IPS-NIHi11 (cell line): ENCODE results near the gene PCCA.

Source experiments
- DNase-seq: peaks from one replicate; pipeline ENCODE4 v3.0.0; 2012; ENCODE audit warnings: mixed read lengths, low spot score

Gene PCCA

GRCh38 chr13:100432611-100433010 lies 343.7 kb downstream of the PCCA start:
- no peak for DNase-seq

- no peak for DNase-seq
Observed at GRCh38 chr13:100433475-100433874, 344.6 kb downstream of the PCCA start.

GRCh38 chr13:100434010-100434763 lies 345.3 kb downstream of the PCCA start:
- DNase-seq = no peak

GRCh38 chr13:100436099-100436498 lies 347.2 kb downstream of the PCCA start:
- no peak for DNase-seq

- DNase-seq = no peak
Observed at GRCh38 chr13:100438059-100438788, 349.3 kb downstream of the PCCA start.

- DNase-seq = peak; percentile 41
Observed at GRCh38 chr13:100439247-100439970, 350.5 kb downstream of the PCCA start.

- no peak for DNase-seq
Observed at GRCh38 chr13:100440751-100441425, 352.0 kb downstream of the PCCA start.

- DNase-seq = no peak
Observed at GRCh38 chr13:100442095-100442832, 353.4 kb downstream of the PCCA start.

- no peak for DNase-seq
Observed at GRCh38 chr13:100443278-100443997, 354.5 kb downstream of the PCCA start.

- DNase-seq = no peak
Observed at GRCh38 chr13:100443998-100444328, 355.1 kb downstream of the PCCA start.

GRCh38 chr13:100447831-100448230 lies 358.9 kb downstream of the PCCA start:
- no peak for DNase-seq

- no peak for DNase-seq
Observed at GRCh38 chr13:100451923-100452322, 363.0 kb downstream of the PCCA start.

- no peak for DNase-seq
Observed at GRCh38 chr13:100454876-100455275, 366.0 kb downstream of the PCCA start.

- no peak for DNase-seq
Observed at GRCh38 chr13:100458673-100459072, 369.8 kb downstream of the PCCA start.

- no peak for DNase-seq
Observed at GRCh38 chr13:100459747-100460146, 370.9 kb downstream of the PCCA start.

- DNase-seq = no peak
Observed at GRCh38 chr13:100460266-100460665, 371.4 kb downstream of the PCCA start.

GRCh38 chr13:100460791-100461190 lies 371.9 kb downstream of the PCCA start:
- DNase-seq = no peak

GRCh38 chr13:100461309-100462030 lies 372.6 kb downstream of the PCCA start:
- DNase-seq = no peak

GRCh38 chr13:100464006-100464405 lies 375.1 kb downstream of the PCCA start:
- DNase-seq = no peak

GRCh38 chr13:100465558-100465957 lies 376.7 kb downstream of the PCCA start:
- DNase-seq = no peak
